GM12878 (cell line): ENCODE results near the gene PNMA8C. TPM values are rescaled to one million over a fixed set of nuclear protein-coding genes. Genes with fewer than 3 reads are reported as not detected.

Experiments
- ATAC-seq: fragments of 200-7000 bp; cut with Tn5 transposase; 3 replicates; pipeline ENCODE4 v1.9.1; 2020; ENCODE audit warnings: mild to moderate bottlenecking, moderate library complexity
- BruUV-seq: library from RNA; stranded (reverse); fragments of 400-500 nt; replicated peaks from 2 replicates; lab custom pipeline; 2021; lab: Mats Ljungman, UMichigan
- CTCF ChIA-PET: fragments of 300-600 bp; sonication (Branson Sonifier 250); formaldehyde crosslinking; extraction: SDS; loops from one replicate; lab custom pipeline; 2021; ENCODE audit warnings: inconsistent platforms; lab: Yijun Ruan, JAX
- POLR2A ChIA-PET: fragments of 350-600 bp; formaldehyde crosslinking; extraction: SDS; loops from one replicate; lab custom pipeline; 2021; ENCODE audit warnings: inconsistent platforms; lab: Charles Lee
- RAD21 ChIA-PET: fragments of 300-600 bp; sonication (Branson Sonifier 250); formaldehyde crosslinking; loops from one replicate; lab custom pipeline; 2023; ENCODE audit warnings: antibody characterized with exemption; ENCODE audit not compliant: unreplicated experiment; lab: Charles Lee
- SMC1A ChIA-PET: fragments of 300-600 bp; sonication (Branson Sonifier 250); formaldehyde crosslinking; loops from one replicate; lab custom pipeline; 2023; ENCODE audit not compliant: unreplicated experiment, uncharacterized antibody; lab: Charles Lee
- DNase-seq: peaks from one replicate; pipeline ENCODE4 v3.0.0-alpha.2; 2011; ENCODE audit warnings: low read depth, low spot score
- FAIRE-seq: peaks from 3 replicates; lab custom pipeline; 2011; peaks lifted over from hg19 to GRCh38; lab: Jason Lieb, UNC
- H2AFZ ChIP-seq: 2 replicates; pipeline ENCODE4 v1.6.0; 2011; ENCODE audit warnings: low read depth, low read length, control low read depth; ENCODE audit not compliant: control insufficient read depth
- H3K27ac ChIP-seq: 2 replicates; pipeline ENCODE4 v1.5.1; 2011; ENCODE audit warnings: control low read depth; ENCODE audit not compliant: control insufficient read depth, insufficient read depth
- H3K27me3 ChIP-seq, 2 experiments: replicated peaks in 1 of 2; 2 replicates each; pipeline versions ENCODE4 v1.6.0 to v1.6.1; 2011; ENCODE audit warnings: low read length in 1 of 2; ENCODE audit not compliant: control insufficient read depth in 2 of 2, insufficient read depth in 2 of 2
- H3K36me3 ChIP-seq, 2 experiments: 2 replicates each; pipeline ENCODE4 v1.5.1; 2011; ENCODE audit warnings: low read length in 1 of 2; ENCODE audit not compliant: control insufficient read depth in 2 of 2, insufficient read depth in 2 of 2
- H3K4me1 ChIP-seq: 2 replicates; pipeline ENCODE4 v1.6.1; 2011; ENCODE audit warnings: mild to moderate bottlenecking, low read length, moderate library complexity, mixed read lengths; ENCODE audit not compliant: control insufficient read depth, insufficient read depth
- H3K4me2 ChIP-seq: 2 replicates; pipeline ENCODE4 v1.6.0; 2011; ENCODE audit warnings: control low read depth; ENCODE audit not compliant: control insufficient read depth, insufficient read depth
- H3K4me3 ChIP-seq: fragments of 200-600 bp; sonication (generic); 2 replicates; pipeline ENCODE4 v1.5.1; 2016
- H3K79me2 ChIP-seq: 2 replicates; pipeline ENCODE4 v1.6.0; 2011; ENCODE audit warnings: low read length; ENCODE audit not compliant: control insufficient read depth, insufficient read depth
- H3K9ac ChIP-seq: 2 replicates; pipeline ENCODE4 v1.8.0; 2011; ENCODE audit warnings: low read length, control low read depth, mixed read lengths; ENCODE audit not compliant: control insufficient read depth, insufficient read depth
- H3K9me3 ChIP-seq: replicated peaks from 3 replicates; pipeline ENCODE4 v1.5.1; 2011; ENCODE audit warnings: mild to moderate bottlenecking, low read length; ENCODE audit not compliant: control insufficient read depth, insufficient read depth
- H4K20me1 ChIP-seq: 2 replicates; pipeline ENCODE4 v1.6.0; 2011; ENCODE audit not compliant: control insufficient read depth, insufficient read depth
- EP300 ChIP-seq, 2 experiments: fragments of 150-350 bp in 1 of 2; IDR thresholded peaks; 2 replicates each; pipeline ENCODE4 v1.6.1; 2011 to 2012; ENCODE audit warnings: low read depth in 2 of 2, low read length in 2 of 2, borderline replicate concordance in 1 of 2, improper control_type of control experiment in 1 of 2, inconsistent platforms in 1 of 2; ENCODE audit not compliant: control insufficient read depth in 1 of 2
- IKZF2 ChIP-seq, 2 experiments: fragments of 450-650 bp; IDR thresholded peaks; 2 replicates each; pipeline ENCODE4 v1.6.1; 2017; ENCODE audit warnings: mild to moderate bottlenecking in 2 of 2, moderate library complexity in 2 of 2
- IRF4 ChIP-seq: IDR thresholded peaks from 2 replicates; pipeline ENCODE4 v1.6.1; 2011; ENCODE audit warnings: low read depth, low read length
- MEF2B ChIP-seq: fragments of 450-650 bp; IDR thresholded peaks from 2 replicates; pipeline ENCODE4 v1.6.1; 2018; ENCODE audit warnings: mild to moderate bottlenecking, moderate library complexity; ENCODE audit not compliant: partially characterized antibody, poor library complexity, severe bottlenecking
- TBL1XR1 ChIP-seq: IDR thresholded peaks from 2 replicates; pipeline ENCODE4 v1.6.1; 2012; ENCODE audit warnings: low read depth, low read length, improper control_type of control experiment
- WGBS: methylation state at CpG from one replicate; pipeline ENCODE4 v1.1.6; 2016; ENCODE audit warnings: low lambda C conversion rate; ENCODE audit not compliant: insufficient replicate concordance, insufficient coverage; ENCODE audit errors: missing lambda C conversion rate; 5-methylcytosine and 5-hydroxymethylcytosine counted together
- in situ Hi-C: fragments of 300-500 bp; cut with MboI; formaldehyde crosslinking; loops from 9 replicates; pipeline ENCODE4 v1.14.3; 2018; ENCODE audit warnings: mixed read lengths
- intact Hi-C: fragments of 100-400 bp; cut with micrococcal nuclease; formaldehyde crosslinking; loops from one replicate; pipeline ENCODE4 v1.14.2; 2022; ENCODE audit not compliant: unreplicated experiment
- polyA plus RNA-seq, 11 experiments: library from polyadenylated mRNA; depleted of rRNA in 4 of 11; unstranded in 6 of 11; stranded (reverse) in 5 of 11; fragments of >200 nt; fragmentation: Nextera tagmentation in 4 of 11; fragmentation: Illumina TruSeq in 1 of 11; extraction: Ambion mirVana in 4 of 11; extraction: Trizol in 1 of 11; gene quantifications; 1 replicate in 1 of 11; 2 replicates in 10 of 11; pipeline versions ENCODE4 v1.2.1 to v1.2.3, GENCODE V29; 2011 to 2016; ENCODE audit warnings: inconsistent platforms in 2 of 11, missing spikeins in 2 of 11, low read depth in 1 of 11
- total RNA-seq, 4 experiments: library from RNA; depleted of rRNA in 3 of 4; stranded (reverse); fragments of >200 nt in 3 of 4; fragmentation: Illumina TruSeq in 1 of 4; extraction: Trizol in 1 of 4; gene quantifications; 2 replicates each; pipeline versions ENCODE4 v1.2.1 to v1.2.3, GENCODE V29; 2013 to 2021
- TF ChIP-seq, protein P1 (sequence below): fragments of 150-350 bp; IDR thresholded peaks from 2 replicates; pipeline ENCODE4 v1.6.1; 2014; ENCODE audit warnings: mild to moderate bottlenecking, low read depth, low read length

The PNMA8C gene
- total and polyA plus RNA-seq, 10 of the 15 experiments (the other 5 are each of a cell fraction or from before 2014, with no cell fraction given): not detected

DNA sequence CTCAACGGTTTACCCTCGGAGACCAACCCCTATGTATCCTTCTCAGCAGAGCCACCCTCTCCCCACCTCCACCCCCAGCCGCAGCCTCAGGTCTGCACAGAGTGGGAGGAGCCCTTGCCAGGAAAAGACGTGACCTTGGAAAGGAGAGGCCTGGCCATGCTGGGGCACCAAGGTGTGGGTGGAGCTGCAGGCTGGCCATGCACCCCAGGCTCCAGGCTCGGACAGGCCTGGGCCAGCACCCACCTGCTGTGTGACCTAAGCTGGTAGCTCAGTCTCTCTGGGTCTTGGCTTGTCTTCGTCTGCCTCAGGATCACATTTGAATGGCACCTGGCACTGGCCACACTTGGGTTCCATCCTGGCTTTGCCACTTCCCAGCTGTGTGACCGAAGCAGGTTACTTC is 44.9 kb downstream of the PNMA8C start:
- POLR2A ChIA-PET: no interaction called here
- ATAC-seq: no peak
- SMC1A ChIA-PET: no interaction called here
- no TSS peak for BruUV-seq
- in situ Hi-C loops: no loop called here
- intact Hi-C loops: no loop called here
- FAIRE-seq: no peak
- no peak for DNase-seq
- Histone ChIP-seq H3K36me3 (peaks cover 28 to 44% of the 10 kb centered on the region in 2 experiments), H3K9ac (no peak overlapping the region), H3K4me1 (no peaks in the 10 kb centered on the region), H3K4me2 (no peak overlapping the region), H3K27me3 (no peaks in the 10 kb centered on the region), H3K27ac (no peak overlapping the region), H3K4me3 (no peak overlapping the region), H4K20me1 (no peaks in the 10 kb centered on the region), H3K79me2 (no peaks in the 10 kb centered on the region), H3K9me3 (no peaks in the 10 kb centered on the region), H2AFZ (no peak overlapping the region)
- TF ChIP-seq IRF4 (no peak), EP300 (IDR thresholded peaks at IDR 0.05; ENCODE audit: borderline replicate concordance in 1 of 2, control insufficient read depth in 1 of 2, low read depth in 2 of 2, low read length in 2 of 2) (no peak), MEF2B (no peak), IKZF2 (IDR thresholded peaks at IDR 0.05) (no peak), TBL1XR1 (no peak)
- TF ChIP-seq, protein P1, sequence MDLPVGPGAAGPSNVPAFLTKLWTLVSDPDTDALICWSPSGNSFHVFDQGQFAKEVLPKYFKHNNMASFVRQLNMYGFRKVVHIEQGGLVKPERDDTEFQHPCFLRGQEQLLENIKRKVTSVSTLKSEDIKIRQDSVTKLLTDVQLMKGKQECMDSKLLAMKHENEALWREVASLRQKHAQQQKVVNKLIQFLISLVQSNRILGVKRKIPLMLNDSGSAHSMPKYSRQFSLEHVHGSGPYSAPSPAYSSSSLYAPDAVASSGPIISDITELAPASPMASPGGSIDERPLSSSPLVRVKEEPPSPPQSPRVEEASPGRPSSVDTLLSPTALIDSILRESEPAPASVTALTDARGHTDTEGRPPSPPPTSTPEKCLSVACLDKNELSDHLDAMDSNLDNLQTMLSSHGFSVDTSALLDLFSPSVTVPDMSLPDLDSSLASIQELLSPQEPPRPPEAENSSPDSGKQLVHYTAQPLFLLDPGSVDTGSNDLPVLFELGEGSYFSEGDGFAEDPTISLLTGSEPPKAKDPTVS: no peak
- WGBS: 92% methylated on average over 7 of the region's 7 CpGs
- CTCF ChIA-PET: interaction anchor here (1.1 kb wide), 1 partner anchor 36 kb away, joined by 3 read pairs; no protein-coding TSS in a partner anchor
- RAD21 ChIA-PET: no interaction called here
